ENCODE data around the gene CYP4F22. TPM values are rescaled to one million over a fixed set of nuclear protein-coding genes. Genes with fewer than 3 reads are reported as not detected.

Gene CYP4F22
- total RNA-seq = not detected

GRCh38 chr19:15508035-15508710 lies at the start of gene CYP4F22:
CYP4F22 (plus strand) TSS chr19:15508525; CDS start chr19:15525337, 16,812 bp downstream.
- ATAC-seq (ENCODE audit: insufficient number of reproducible peaks, low FRiP score, low read depth) (no peak), DNase-seq (ENCODE audit: low spot score) (no peak)
- H3K9me3 ChIP-seq = no peaks in the 10 kb centered on the region
- peaks cover 0 to 7% of the 10 kb centered on the region in 2 donors for H3K4me1 ChIP-seq (ENCODE audit: control insufficient read depth in 1 of 2, low read depth in 2 of 2)
- no peaks in the 10 kb centered on the region for H3K36me3 ChIP-seq
- peak within 1 kb of the TSS; percentile 56 for H3K4me3 ChIP-seq
- TF ChIP-seq CTCF (IDR thresholded peaks at IDR 0.05) = no peak
- no peak within 1 kb of the TSS for H3K27ac ChIP-seq
- no peaks in the 10 kb centered on the region for H3K27me3 ChIP-seq (replicated peaks; ENCODE audit: insufficient read depth)

GRCh38 chr19:15461694-15462093 lies 46.6 kb upstream of the CYP4F22 start:
- no peaks in the 10 kb centered on the region for H3K36me3 ChIP-seq
- no peak for TF ChIP-seq CTCF (IDR thresholded peaks at IDR 0.05)
- H3K4me1 ChIP-seq (ENCODE audit: control insufficient read depth in 1 of 2, low read depth in 2 of 2) = peaks cover 0 to 13% of the 10 kb centered on the region in 2 donors
- DNase-seq (ENCODE audit: low spot score) (no peak), ATAC-seq (ENCODE audit: insufficient number of reproducible peaks, low FRiP score, low read depth) (no peak)
- peaks cover 2% of the 10 kb centered on the region for H3K27me3 ChIP-seq (replicated peaks; ENCODE audit: insufficient read depth)
- H3K4me3 ChIP-seq = no peak overlapping the region
- H3K27ac ChIP-seq = no peak overlapping the region
- no peaks in the 10 kb centered on the region for H3K9me3 ChIP-seq

GRCh38 chr19:15463861-15464371 lies 44.4 kb upstream of the CYP4F22 start:
- Histone ChIP-seq H3K36me3 (no peaks in the 10 kb centered on the region), H3K27ac (no peak overlapping the region)

GRCh38 chr19:15464394-15465385 lies 43.6 kb upstream of the CYP4F22 start, which contains the start of gene RASAL3:
RASAL3 (minus strand) TSS chr19:15464544; CDS start chr19:15464358, 186 bp downstream.
- no peak for TF ChIP-seq CTCF (IDR thresholded peaks at IDR 0.05)
- Histone ChIP-seq H3K4me1 (ENCODE audit: control insufficient read depth in 1 of 2, low read depth in 2 of 2) (peaks cover 0 to 5% of the 10 kb centered on the region in 2 donors), H3K27me3 (replicated peaks; ENCODE audit: insufficient read depth) (no peaks in the 10 kb centered on the region), H3K4me3 (peak within 1 kb of the TSS; percentile 70), H3K27ac (no peak within 1 kb of the TSS), H3K36me3 (no peaks in the 10 kb centered on the region), H3K9me3 (no peaks in the 10 kb centered on the region)
- no peak for ATAC-seq (ENCODE audit: insufficient number of reproducible peaks, low FRiP score, low read depth)
- no peak for DNase-seq (ENCODE audit: low spot score)

More at GRCh38 chr19:15463861-15464371, 44.4 kb upstream of the CYP4F22 start:
- no peak for TF ChIP-seq CTCF (IDR thresholded peaks at IDR 0.05)
- no peak for ATAC-seq (ENCODE audit: insufficient number of reproducible peaks, low FRiP score, low read depth)
- Histone ChIP-seq H3K27me3 (replicated peaks; ENCODE audit: insufficient read depth) (no peaks in the 10 kb centered on the region), H3K4me1 (ENCODE audit: control insufficient read depth in 1 of 2, low read depth in 2 of 2) (no peaks in the 10 kb centered on the region), H3K9me3 (no peaks in the 10 kb centered on the region), H3K4me3 (peak overlapping the region; percentile 70)
- no peak for DNase-seq (ENCODE audit: low spot score)

Data from thoracic aorta (tissue), 2 donors.